ENCODE data around the gene SOHLH1.
A peak's percentile ranks its signal among the peaks of the same experiment; 100 is the strongest.

SOHLH1 gene

DNA sequence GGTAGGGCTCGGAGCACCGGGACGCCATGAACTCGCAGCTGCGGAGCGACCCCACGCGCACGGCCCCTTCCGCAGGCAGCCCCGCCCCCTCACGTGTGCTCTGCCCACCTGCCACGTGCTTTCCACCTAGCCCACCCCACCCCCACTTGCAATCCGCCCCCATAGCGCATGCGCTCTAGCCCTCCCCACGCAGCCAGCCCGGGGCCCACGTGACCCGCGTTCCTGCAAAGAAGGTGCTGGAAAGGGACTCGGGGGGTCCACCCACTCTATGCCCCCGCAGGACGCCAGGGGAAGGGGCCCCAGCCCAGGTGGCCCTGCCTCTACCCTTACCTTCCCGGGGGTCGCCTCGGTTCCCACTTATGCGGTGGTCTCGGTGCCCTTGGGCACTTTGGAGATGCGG is at the start of gene SOHLH1:
TSS of gene SOHLH1 (minus strand) at position 42 of the 400 bp plus-strand sequence. CDS start at position 28, 14 bp downstream.
- no peak for DNase-seq (ENCODE audit: low read depth)

DNA sequence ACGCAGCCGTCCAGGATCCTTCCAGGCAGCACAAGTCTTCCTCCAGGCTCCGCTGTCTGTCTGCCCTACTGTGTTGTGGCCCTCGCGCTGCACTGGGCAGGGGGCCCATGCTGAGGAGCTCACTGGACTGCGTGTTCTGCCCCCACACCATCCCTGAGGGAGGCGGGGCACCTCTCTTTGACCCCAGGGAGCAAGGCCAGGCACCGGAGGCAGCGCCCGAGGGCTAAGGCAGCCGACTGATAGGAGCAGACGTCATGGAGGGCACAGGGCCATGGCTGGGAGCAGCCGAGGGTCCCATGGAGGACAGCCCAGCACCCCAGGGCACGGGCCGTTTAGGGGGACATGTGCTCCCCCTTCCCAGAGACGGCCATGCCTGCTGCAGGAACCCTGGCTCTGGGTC is 49.4 kb upstream of the SOHLH1 start:
- no peak for DNase-seq (ENCODE audit: low read depth)

DNA sequence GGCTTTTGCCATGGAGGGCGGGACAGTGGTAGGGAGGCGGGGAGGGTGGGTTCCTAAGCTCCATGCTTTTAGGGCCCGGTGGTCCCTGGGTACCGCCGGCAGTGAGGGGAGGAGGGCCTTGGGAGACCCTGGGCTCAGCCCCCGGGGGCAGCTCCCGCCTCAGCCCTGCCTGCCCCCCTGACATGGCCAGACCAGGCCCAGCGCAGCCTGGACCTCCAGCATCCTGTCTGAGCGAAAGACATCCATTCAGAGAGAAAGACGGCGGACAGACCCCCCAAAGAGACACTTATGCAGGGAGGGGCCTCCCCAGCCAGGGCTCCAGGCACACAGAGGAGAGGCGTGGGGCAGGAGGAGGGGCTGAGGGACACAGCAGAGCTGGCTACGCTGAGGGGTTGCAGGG is 48.0 kb upstream of the SOHLH1 start:
- DNase-seq (ENCODE audit: low read depth), result no peak

DNA sequence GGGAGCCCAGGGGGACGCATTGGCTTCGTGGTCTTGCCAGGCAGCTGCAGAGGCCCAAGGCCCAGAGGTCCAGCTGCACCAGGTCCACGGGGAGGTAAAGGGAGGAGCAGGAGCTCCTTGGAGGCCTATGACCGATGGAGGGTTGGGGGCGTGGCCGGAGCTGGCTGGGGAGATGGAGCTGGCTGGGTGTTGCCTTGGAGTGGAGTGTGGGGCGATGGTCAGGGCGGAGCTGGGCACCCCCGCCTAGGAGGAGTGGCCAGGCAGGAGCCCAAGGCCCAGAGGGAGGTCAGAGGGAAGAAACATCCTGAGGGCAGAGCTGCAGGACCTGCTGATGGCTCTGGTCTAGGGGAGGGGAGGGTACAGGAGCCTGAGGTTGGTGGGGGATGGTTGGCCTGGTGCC is 47.3 kb upstream of the SOHLH1 start:
- no peak for DNase-seq (ENCODE audit: low read depth)

- DNase-seq (ENCODE audit: low read depth), result no peak
Measured at GRCh38 chr9:135745686-135746324, 46.5 kb upstream of the SOHLH1 start.

DNA sequence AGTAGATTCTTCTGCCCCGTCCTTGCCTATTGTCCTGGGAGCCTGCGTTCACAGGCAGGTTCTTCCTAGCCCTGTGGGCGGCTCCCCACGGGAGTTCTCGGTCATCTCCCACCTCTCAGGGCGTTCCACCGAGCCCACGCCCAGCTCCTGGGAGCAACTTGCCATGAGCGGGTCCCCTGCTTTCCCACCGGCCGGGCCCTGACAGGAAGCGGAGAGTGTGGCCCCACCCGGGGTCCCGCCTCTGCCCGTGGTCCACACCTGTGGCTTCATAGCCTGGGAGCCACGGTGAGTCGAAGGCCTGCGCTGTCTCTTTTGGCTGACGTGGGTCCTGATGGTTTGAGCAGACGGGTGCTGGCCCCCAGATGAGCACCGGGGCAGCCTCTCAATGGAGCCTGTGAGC is 45.9 kb upstream of the SOHLH1 start:
- no peak for DNase-seq (ENCODE audit: low read depth)

DNA sequence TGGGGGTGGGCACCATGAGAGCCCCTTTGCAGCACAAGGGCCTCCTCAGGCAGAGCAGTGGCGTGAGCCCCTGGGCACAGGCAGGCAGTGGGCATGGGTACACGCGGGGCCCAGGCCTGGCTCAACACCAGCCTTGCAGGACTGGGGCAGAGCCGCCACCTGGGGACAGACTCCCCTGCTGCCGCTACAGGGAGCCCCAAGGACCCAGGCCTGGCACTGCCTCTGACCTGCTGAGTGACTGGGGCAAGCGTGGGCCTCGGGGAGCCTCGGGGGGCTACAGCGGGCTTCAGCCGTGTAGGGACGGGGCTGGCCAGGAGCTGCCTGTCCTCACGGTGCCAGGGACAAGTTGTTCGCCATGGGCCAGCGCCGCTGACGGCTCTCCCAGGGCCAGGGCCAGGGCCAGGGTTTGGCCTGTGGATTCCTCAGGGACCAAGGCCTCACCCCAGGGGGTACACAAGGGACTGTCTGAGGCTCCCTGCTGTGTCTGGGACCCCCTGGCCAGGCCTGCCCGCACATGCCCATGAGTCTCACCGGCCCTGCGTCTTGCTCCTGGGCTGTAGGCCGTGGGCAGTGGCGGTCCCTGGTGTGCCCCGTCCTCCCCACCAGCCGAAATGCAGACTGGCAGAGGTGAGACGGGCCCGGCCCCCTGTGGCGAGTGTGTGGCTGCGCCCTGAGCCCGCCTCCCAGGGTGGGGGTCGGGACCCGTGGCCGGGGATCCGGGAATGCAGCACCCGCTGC is 45.2 kb upstream of the SOHLH1 start:
- no peak for DNase-seq (ENCODE audit: low read depth)

- DNase-seq (ENCODE audit: low read depth), result no peak
Measured at GRCh38 chr9:135743546-135744332, 44.5 kb upstream of the SOHLH1 start.

- DNase-seq (ENCODE audit: low read depth), result no peak
Measured at GRCh38 chr9:135743021-135743420, 43.7 kb upstream of the SOHLH1 start.

DNA sequence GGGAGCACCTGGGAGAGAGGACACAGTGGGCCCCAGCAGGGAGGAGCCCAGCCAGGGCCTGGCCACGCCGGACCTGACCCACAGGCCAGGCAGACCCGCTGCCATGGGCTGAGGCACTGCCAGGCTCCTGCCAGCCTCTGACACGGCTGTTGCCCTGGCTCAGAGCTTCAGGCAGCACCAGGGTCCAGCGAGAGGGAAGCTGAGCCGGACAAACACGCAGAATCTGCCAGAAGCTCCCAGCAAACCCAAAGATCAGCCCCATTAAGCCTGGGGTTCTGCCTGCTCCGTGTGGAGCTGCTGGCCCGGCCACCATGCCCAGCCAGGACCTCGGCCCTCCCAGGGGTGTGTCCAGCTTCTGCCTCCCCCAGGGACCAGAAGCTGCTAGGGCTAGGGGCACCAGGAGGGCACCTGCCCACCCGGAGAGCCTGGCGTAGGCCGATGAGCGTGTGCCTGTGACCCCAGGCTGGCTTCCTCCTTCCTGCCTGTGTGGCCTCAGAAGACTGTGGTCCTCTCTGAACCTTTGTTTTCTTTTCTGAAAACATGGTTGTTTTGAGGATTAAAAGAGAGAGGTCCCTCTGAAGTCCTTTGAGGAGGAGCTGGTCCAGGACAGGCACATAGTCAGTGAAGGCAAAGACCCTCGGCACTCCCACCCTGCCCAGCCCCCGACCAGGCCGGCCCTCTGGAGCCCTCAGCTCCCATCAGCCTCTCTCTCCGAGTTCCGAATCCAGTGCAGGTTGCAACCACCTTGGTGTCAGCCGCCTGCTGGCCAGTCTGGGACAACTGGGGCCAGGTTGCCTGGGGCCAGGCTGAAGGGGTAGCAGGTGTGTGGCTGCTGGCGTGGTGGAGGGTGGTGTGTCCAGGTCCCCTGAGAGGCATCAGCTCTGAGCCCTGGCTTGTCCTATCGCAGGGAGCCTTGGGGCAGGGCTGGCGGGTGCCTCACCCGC is 42.3 kb upstream of the SOHLH1 start:
- DNase-seq (ENCODE audit: low read depth), result no peak

DNA sequence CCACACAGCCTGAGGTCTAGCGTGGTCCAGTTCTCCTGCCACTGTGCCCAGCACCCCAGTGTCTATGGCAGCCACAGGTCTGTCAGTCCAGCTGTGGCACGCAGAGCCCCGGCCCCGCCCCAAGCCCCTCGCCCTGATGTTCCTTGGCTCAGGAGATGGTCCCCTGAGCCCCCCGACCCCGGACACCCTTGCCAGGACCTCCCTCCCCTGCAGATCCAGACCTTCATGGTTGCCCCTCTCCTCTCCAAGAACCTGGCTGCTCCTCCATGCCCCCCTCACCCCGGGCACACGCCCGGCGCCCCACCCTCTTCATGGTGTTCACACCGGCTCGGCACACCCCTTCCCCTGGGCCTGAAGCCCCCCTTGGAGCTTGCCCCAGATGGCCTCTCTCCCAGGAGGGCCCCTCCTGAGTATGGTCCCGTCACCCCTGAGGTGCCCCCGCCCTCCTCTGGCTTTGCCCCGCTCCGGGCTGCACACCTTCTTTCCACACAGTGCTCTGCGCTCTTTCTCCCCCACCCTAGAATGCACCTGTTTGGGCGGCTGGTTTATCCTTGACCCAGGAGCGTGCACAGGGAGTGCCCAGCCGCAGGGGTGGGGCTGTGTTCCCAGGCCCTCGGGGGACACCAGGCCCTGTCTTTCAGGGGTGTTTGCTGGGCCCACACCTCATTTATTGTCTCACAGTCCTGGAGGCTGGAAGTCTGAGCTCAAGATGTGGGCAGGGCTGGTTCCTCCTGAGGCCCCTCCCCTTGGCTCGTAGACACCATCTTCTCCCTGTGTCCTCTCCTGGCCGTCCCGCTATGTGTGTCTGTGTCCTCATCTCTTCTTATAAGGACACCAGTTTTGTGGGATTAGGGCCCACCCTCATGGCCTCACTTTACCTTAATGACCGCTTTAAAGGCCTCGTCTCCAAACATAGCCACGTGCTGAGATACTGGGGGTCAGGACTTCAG is 40.3 kb upstream of the SOHLH1 start:
- DNase-seq (ENCODE audit: low read depth), result no peak

DNA sequence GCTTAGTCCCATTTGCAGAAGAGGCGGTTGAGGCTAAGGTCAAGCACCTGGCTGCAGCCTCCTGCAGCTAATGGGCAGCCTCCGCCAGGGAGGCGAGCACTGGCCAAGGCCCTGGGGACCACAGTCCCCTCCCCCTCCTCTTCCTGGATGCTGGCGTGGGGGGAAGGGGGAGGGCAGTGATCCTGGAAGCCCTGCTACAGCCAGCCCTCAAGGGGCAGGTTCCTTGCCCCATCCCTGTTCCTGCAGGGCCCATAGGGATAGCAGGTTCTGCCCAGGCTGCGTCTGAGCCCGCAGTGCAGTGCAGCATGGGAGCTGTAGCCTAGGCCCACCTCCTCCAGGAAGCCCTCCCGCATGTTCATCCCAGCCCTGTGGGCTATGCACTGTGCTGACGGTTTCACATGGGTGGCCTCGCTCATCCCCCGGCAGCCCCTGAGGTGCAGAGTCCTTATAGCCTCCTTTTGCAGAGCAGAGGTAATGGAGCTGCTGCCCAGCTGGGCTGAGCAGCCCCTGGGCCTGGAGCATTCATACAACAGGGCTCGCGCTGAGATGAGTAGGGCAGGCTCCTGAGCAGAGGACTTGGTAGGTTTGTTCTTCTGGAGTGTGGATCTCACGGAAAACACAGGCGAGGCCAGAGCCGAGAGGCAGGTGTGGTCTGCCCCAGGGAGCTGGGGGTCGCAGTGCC is 38.7 kb upstream of the SOHLH1 start:
- DNase-seq (ENCODE audit: low read depth), result no peak

DNA sequence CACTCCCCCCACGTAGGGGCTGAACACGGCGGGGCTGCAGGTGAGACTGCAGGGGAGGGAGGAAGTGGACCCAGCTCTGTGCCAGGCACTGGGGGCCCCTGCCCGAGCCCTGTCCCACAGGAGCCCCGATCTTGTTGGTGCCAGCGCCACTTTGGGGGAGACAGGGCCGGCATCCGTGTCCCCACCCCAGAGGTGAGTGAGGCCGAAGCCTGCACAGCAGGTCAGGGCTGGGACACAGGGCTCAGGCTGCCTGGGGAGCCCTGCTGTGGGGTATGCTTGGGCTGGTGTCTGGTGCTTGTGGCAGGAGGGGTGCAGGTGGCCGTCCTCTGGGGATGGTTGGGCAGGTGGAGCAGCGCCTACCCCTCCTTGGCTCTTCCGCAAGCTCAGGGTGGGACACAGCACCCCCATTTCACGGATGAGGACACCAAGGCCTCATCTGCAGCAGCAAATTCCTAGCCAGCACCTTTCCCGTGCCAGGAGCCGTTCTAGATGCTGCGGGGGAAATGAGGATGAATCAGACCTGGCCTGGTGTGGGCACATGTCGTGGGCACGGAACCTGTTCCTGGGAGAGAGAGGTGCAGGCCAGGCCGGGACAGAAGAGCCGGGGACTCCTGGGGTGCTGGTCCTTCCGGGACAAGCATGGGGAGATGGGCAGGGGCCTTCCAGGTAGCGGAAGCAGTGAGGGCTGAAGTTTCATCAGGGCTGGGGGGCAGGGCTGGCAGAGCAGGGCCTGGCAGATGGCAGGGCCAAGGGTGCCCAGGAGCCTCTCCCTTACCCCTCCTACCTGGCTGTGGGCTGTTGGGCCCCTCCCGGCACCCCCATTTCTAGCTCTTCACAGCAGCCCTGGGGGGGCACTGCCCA is 37.9 kb upstream of the SOHLH1 start:
- DNase-seq (ENCODE audit: low read depth), result no peak

- no peak for DNase-seq (ENCODE audit: low read depth)
Measured at GRCh38 chr9:135736272-135736978, 37.1 kb upstream of the SOHLH1 start.

DNA sequence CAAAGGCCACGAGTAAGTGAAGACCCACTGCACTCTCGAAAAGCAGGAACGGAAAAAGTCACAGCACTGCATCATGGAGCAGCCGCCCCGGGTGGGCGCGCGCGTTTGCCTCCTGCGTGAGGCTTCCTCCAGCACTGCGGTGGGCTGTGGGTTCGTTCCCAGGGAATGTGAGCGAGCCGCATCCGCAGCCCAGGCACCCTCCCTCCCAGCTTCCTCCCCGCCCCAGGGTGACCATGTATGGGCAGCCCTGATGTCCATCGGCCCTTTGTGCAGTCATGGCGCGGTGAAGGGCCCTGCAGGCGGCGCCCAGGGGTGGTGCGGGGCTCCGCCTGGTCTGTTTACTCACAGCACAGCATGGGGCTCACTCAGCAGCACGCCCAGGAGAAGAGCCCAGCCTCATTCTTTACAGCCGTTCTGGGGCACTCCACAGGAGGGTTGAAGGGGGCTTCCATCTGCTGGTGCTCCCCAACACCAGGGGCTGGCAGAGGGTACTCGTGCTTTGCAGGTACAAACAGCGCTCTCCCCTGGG is 35.4 kb upstream of the SOHLH1 start:
- DNase-seq (ENCODE audit: low read depth), result no peak

DNA sequence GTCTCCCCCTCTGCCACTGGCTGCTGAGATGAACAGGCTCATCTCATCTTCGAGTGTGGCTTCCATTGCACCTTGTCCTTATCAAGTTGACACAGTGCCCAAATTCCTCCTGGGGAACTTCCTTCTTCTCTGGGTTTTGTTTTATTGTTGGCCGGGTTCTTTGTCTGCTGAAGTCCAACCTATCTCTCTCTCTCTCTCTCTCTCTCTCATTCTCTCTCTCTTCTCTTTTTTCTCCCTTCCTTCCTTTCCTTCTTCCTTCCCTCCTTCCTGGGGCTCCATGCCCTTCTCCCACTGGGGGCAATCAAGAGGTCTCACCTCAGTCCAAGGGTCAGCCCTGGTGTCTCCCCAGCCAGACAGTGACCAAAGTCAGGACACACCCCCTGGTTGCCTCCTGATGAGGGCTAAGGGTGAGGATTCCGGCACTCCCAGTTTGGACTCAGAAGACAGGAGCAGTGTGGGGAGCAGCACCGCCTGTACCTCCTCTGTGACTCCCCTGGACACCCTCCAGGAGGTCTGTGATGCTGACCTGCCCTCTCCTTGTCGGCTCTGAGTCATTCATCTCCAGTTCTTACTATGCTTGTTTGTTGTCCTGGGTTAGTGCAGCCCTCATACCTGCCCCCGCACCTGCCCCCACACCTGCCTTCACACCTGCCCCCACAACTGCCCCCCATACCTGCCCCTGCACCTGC is 33.4 kb upstream of the SOHLH1 start:
- DNase-seq (ENCODE audit: low read depth), result peak; percentile 67

- no peak for DNase-seq (ENCODE audit: low read depth)
Measured at GRCh38 chr9:135731454-135731853, 32.2 kb upstream of the SOHLH1 start.

GRCh38 chr9:135729480-135729879 is 30.2 kb upstream of the SOHLH1 start:
- DNase-seq (ENCODE audit: low read depth), result no peak

All from CMK (cell line).